HG03139 (cell line): ENCODE measurements around the gene MSI2.

ENCODE experiments used
- ATAC-seq: cut with Tn5 transposase; IDR thresholded peaks from one replicate; pipeline ENCODE4 v1.9.1; 2021; ENCODE audit not compliant: unreplicated experiment

The MSI2 gene

GRCh38 chr17:57559634-57560318 lies 303.5 kb downstream of the MSI2 start:
- ATAC-seq, result no peak

GRCh38 chr17:57560319-57560705 lies 304.0 kb downstream of the MSI2 start:
- ATAC-seq, result no peak

- ATAC-seq, result no peak
These were observed 304.9 kb downstream of the MSI2 start for GRCh38 chr17:57561072-57561861.

GRCh38 chr17:57562184-57562698 lies 305.9 kb downstream of the MSI2 start:
- no peak for ATAC-seq

GRCh38 chr17:57563958-57564357 lies 307.6 kb downstream of the MSI2 start:
- ATAC-seq, result no peak

- ATAC-seq, result no peak
These were observed 308.9 kb downstream of the MSI2 start for GRCh38 chr17:57565176-57565575.

- no peak for ATAC-seq
These were observed 310.4 kb downstream of the MSI2 start for GRCh38 chr17:57566721-57567120.

GRCh38 chr17:57567251-57567650 lies 310.9 kb downstream of the MSI2 start:
- ATAC-seq, result no peak

- ATAC-seq, result no peak
These were observed 312.0 kb downstream of the MSI2 start for GRCh38 chr17:57568340-57568739.

- no peak for ATAC-seq
These were observed 312.7 kb downstream of the MSI2 start for GRCh38 chr17:57569021-57569420.

- no peak for ATAC-seq
These were observed 313.5 kb downstream of the MSI2 start for GRCh38 chr17:57569853-57570252.

- no peak for ATAC-seq
These were observed 314.5 kb downstream of the MSI2 start for GRCh38 chr17:57570724-57571344.

- no peak for ATAC-seq
These were observed 315.7 kb downstream of the MSI2 start for GRCh38 chr17:57572062-57572461.

- ATAC-seq, result no peak
These were observed 316.3 kb downstream of the MSI2 start for GRCh38 chr17:57572600-57572999.

- ATAC-seq, result no peak
These were observed 317.8 kb downstream of the MSI2 start for GRCh38 chr17:57574040-57574513.

GRCh38 chr17:57576744-57577143 lies 320.4 kb downstream of the MSI2 start:
- no peak for ATAC-seq

- no peak for ATAC-seq
These were observed 321.7 kb downstream of the MSI2 start for GRCh38 chr17:57577751-57578607.

- no peak for ATAC-seq
These were observed 322.4 kb downstream of the MSI2 start for GRCh38 chr17:57578608-57579225.

- ATAC-seq, result no peak
These were observed 322.9 kb downstream of the MSI2 start for GRCh38 chr17:57579245-57579644.

- ATAC-seq, result no peak
These were observed 323.9 kb downstream of the MSI2 start for GRCh38 chr17:57580055-57580739.
